ENCODE measurements around the gene CSTF1.
"Not testable (repeated sequence)": the region's sequence is repeated elsewhere in the genome, so short reads cannot be mapped to it uniquely, and the experiment has no call there.

The CSTF1 gene

DNA sequence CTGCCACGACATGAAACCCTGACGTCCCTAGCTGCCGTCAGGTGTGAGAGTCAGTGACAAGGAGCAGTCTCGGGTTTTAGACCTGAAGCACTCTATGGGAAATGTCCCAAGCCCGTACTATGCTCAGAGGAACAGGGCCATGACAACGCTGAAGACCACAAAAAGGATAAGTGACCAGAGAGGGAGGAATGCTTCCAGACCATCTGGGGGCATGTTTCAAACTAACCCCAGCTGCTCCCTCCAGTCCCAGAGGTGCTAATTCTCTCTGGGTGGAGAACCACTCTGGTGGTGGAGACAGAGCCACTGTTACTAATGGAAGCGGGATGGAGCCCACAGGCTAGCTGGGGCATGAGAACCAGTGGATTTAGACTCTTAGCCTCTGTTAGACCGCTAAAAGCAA, 9.1 kb upstream of the CSTF1 start:
- TF ChIP-seq, protein P1, sequence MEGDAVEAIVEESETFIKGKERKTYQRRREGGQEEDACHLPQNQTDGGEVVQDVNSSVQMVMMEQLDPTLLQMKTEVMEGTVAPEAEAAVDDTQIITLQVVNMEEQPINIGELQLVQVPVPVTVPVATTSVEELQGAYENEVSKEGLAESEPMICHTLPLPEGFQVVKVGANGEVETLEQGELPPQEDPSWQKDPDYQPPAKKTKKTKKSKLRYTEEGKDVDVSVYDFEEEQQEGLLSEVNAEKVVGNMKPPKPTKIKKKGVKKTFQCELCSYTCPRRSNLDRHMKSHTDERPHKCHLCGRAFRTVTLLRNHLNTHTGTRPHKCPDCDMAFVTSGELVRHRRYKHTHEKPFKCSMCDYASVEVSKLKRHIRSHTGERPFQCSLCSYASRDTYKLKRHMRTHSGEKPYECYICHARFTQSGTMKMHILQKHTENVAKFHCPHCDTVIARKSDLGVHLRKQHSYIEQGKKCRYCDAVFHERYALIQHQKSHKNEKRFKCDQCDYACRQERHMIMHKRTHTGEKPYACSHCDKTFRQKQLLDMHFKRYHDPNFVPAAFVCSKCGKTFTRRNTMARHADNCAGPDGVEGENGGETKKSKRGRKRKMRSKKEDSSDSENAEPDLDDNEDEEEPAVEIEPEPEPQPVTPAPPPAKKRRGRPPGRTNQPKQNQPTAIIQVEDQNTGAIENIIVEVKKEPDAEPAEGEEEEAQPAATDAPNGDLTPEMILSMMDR (IDR thresholded peaks at IDR 0.05; ENCODE audit: insufficient read depth, low read length, missing control alignments), result no peak
- POLR2A ChIA-PET, result no interaction called here
- no peak overlapping the region for H3K4me3 ChIP-seq (ENCODE audit: low read depth, low read length)
- CTCF ChIA-PET, result no interaction called here
- no peak for DNase-seq (ENCODE audit: low read depth, low spot score)

DNA sequence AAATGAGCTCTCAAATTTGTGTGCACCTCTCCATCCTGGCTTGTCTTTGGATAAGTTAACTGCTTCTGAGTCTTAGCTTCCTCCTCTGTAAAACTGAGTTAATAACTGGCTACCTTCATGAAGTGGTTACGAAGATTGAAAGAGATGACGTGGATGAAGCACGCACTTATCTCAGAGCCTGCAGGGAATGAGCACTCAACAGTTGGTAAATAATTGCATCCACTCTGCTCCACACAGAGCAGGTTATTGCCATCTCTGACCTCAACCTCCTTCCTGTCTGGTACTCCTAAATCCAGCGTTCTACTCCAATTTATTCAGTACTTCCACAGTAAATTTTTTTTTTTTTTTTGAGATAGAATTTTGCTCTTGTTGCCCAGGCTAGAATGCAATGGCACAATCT, 7.3 kb upstream of the CSTF1 start:
- DNase-seq (ENCODE audit: low read depth, low spot score), result no peak
- H3K4me3 ChIP-seq (ENCODE audit: low read depth, low read length), result no peak overlapping the region
- TF ChIP-seq, protein P1 (IDR thresholded peaks at IDR 0.05; ENCODE audit: insufficient read depth, low read length, missing control alignments), result no peak
- ChIA-PET POLR2A (no interaction called here), CTCF (interaction anchor here (0.7 to 1.3 kb wide), 3 partner anchors 12 to 25 kb away, joined by 3 to 4 read pairs (median 3); no protein-coding TSS in a partner anchor)

GRCh38 chr20:56386219-56386618, 6.2 kb upstream of the CSTF1 start:
- CTCF ChIA-PET, result interaction anchor here (0.7 to 1.2 kb wide), 4 partner anchors 9 to 1705 kb away, joined by 3 to 4 read pairs (median 3); no protein-coding TSS in a partner anchor
- H3K4me3 ChIP-seq (ENCODE audit: low read depth, low read length), result no peak overlapping the region
- TF ChIP-seq, protein P1 (IDR thresholded peaks at IDR 0.05; ENCODE audit: insufficient read depth, low read length, missing control alignments), result no peak
- POLR2A ChIA-PET, result no interaction called here
- DNase-seq (ENCODE audit: low read depth, low spot score), result no peak

DNA sequence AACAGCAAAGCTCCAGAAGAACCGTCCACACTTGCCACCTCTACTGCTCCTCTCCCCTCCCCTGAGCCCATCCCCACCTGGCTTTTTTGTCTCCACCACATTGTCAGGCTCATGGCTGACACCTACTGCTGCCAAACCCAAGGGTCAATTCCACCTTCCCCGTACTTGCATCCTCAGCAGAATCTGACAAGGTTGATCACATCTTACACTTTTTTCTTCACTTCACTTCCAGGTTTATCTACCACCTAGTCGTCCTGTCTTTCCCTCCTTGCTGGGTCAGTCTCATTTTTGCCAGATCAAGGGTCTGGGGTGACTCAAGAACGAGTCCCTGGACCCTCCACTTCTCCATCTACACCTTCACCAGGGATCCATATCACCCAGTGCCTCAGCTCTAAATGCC, 3.6 kb upstream of the CSTF1 start:
- no peak overlapping the region for H3K4me3 ChIP-seq (ENCODE audit: low read depth, low read length)
- POLR2A ChIA-PET, result no interaction called here
- CTCF ChIA-PET, result interaction anchor here (0.7 kb wide), 1 partner anchor 15 kb away, joined by 3 read pairs; no protein-coding TSS in a partner anchor
- DNase-seq (ENCODE audit: low read depth, low spot score), result no peak
- TF ChIP-seq, protein P1 (IDR thresholded peaks at IDR 0.05; ENCODE audit: insufficient read depth, low read length, missing control alignments), result no peak

GRCh38 chr20:56389807-56390206, 2.6 kb upstream of the CSTF1 start:
- DNase-seq (ENCODE audit: low read depth, low spot score), result no peak
- POLR2A ChIA-PET, result no interaction called here
- CTCF ChIA-PET, result no interaction called here
- TF ChIP-seq, protein P1 (IDR thresholded peaks at IDR 0.05; ENCODE audit: insufficient read depth, low read length, missing control alignments), result no peak
- H3K4me3 ChIP-seq (ENCODE audit: low read depth, low read length), result no peak overlapping the region

DNA sequence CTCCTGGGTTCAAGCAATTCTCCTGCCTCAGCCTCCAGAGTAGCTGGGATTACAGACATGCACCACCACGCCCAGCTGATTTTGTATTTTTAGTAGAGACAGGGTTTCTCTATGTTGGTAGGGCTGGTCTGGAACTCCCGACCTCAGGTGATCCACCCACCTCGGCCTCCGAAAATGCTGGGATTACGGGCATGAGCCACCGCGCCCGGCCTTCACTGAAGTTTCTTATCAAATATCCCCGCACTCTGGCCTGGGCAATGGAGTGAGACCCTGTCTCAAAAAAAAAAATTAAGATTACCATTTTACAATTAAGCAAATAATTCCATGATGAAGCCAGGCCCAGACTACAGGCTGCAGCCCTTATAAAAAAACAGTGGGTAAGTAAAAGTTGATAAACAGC, 2.0 kb upstream of the CSTF1 start:
- POLR2A ChIA-PET; CTCF ChIA-PET; DNase-seq (ENCODE audit: low read depth, low spot score): not testable (repeated sequence)
- H3K4me3 ChIP-seq (ENCODE audit: low read depth, low read length), result peak overlapping the region; percentile 3; the same call in 1 of the 2 replicates

GRCh38 chr20:56391037-56391436, 1.4 kb upstream of the CSTF1 start:
- TF ChIP-seq, protein P1 (IDR thresholded peaks at IDR 0.05; ENCODE audit: insufficient read depth, low read length, missing control alignments), result no peak
- no peak for DNase-seq (ENCODE audit: low read depth, low spot score)
- ChIA-PET CTCF (interaction anchor here (0.9 kb wide), 1 partner anchor 9 kb away, joined by 3 read pairs; no protein-coding TSS in a partner anchor), POLR2A (interaction anchor here (1.5 kb wide), 1 partner anchor 21 kb away, joined by 6 read pairs; the partner anchor contains the start of gene CASS4)
- peak overlapping the region; percentile 92 for H3K4me3 ChIP-seq (ENCODE audit: low read depth, low read length)
